AG20443 (cell line): Measurements from ENCODE around the gene CD74.
A peak's percentile ranks its signal among the peaks of the same experiment; 100 is the strongest.

Experiments used
- DNase-seq: peaks from one replicate; pipeline ENCODE4 v3.0.0; 2012; ENCODE audit warnings: low spot score, mixed read lengths

The CD74 gene

DNA sequence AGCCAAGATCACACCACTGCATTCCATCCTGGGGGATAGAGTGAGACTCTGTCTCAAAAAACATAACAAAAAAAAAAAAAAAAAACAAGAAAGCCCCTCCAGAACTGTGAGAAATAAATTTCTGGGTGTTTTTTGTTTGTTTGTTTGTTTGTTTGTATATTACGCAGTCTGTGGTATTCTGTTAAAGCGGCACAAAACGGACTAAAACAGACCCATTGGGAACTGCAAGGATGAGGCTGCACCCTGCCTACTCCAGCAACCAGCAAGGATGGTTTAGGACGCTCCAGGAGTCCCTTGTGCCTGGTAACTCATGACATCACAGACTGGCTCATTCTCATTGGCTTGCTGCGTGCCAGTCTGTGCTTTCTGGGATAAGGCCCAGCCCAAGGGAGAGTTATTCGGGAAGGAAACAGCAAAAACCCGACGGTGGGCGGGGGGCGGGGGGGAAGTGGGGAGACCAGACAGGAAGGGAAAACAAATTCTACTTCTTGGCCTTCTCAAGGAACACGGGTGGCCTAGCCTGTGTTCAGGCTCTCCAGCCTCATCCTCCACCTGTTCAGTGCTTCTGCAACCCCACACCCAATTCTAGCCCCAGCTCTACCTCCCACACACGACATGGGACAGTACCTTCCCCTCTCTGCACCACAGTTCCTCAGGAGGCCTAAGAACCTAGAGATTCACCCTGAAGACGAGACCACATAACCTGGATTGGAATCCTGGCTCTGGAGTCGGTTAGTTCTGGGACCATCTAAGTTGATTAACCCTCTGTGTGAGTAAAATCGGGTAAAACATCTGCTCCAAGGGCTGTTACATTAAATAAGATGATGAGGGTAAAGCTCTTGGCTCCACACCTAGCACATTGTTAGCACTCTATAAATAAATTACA, 2.8 kb downstream of the CD74 start:
- peak; percentile 97 for DNase-seq

GRCh38 chr5:150408231-150408943, 4.3 kb downstream of the CD74 start:
- no peak for DNase-seq

GRCh38 chr5:150407096-150407720, 5.5 kb downstream of the CD74 start:
- DNase-seq, result no peak

DNA sequence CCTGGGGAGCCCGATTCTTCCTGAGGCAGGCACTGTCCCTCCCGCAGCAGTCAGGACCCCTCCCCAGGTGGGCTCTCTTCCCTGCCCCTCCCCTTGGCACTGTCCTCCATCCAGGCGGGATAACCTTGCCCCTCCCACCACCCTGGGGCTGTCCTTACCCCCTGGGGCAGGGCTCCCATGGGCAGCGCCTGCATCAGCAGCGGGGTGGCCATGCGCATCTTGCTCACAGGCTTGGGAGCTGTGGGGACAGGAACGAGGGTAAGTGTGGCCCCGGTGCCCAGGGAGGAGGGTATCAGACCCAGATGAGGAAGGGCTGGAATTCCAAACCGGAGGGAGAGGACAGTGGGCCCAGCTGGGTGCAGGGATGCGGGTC, 6.0 kb downstream of the CD74 start:
- no peak for DNase-seq

DNA sequence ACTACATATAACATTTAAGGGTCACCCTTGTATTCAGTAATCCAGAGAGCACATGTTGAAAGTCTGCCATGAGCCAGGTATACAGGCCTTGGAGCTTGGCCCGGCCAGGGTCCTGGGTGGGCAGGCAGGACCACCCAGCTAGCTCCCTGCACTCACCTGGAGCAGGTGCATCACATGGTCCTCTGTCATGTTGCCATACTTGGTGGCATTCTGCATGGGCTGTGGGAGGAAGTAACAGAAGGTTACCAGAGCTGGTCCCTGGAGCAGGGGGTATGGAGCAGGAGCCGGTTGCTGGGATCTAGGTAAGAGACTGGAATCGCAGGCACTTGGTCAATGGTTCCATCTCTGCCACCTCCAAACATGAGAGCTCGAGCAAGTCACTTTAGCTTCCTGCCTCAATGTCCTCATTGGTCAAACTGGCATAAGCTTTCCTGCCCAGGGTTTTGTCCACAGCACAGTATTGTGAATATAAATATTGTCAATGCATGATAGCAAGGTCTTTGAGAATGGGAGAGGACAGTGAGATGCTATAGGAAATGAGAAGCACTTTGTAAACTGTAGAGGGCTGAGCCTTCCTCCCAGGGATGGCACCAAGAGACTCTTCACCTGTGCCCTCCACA, 6.5 kb downstream of the CD74 start:
- no peak for DNase-seq

GRCh38 chr5:150404941-150405816, 7.5 kb downstream of the CD74 start:
- no peak for DNase-seq

- no peak for DNase-seq
Observed at GRCh38 chr5:150404535-150404934, 8.2 kb downstream of the CD74 start.

GRCh38 chr5:150404121-150404520, 8.6 kb downstream of the CD74 start:
- DNase-seq, result no peak

DNA sequence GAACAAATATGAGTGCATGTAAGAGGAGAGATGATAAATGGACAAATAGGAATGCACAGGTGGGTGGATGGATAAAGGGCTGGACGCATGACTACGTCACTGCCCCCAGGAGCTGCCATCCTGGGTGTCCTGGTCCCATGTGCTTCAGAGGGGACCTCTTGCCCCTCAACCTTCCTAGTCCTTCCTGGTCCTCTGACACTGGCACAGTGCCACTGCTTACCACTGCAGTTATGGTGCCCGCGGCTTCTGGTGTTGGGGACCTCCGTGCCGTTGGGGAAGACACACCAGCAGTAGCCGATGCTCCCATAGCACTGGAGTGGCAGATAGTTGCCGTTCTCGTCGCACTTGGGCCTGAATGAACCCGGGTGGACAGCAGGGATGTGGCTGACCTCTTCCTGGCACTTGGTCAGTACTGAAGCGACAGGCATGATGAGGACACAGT, 9.8 kb downstream of the CD74 start:
- no peak for DNase-seq

DNA sequence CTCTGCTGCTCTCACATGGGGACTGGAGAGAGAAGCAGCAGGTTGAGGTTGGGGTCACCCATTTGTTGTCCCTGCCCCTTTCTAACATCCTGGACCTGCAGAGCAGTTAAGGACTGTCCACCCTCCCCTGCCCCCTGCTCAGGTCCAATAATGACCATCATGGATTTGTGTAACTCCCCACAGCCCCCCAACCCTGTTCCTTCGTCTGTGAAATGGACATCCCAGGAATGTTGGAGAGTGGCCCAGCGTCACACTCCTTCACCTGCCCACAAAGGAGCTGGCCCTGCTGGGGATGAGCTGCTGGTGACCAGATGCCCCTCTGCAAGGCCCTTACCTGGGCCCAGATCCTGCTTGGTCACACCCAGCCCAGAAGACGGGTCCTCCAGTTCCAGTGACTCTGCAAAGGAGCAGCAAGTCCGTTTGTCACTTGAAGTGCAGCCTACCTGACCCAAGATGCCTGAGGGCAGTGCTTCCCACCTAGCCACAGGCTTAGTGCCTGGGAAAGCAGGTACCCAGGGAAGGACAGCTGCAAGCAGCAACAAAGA, 10.4 kb downstream of the CD74 start:
- DNase-seq, result no peak

- DNase-seq, result no peak
Observed at GRCh38 chr5:150401376-150402228, 11.1 kb downstream of the CD74 start.

- DNase-seq, result no peak
Observed at GRCh38 chr5:150401076-150401375, 11.7 kb downstream of the CD74 start.

DNA sequence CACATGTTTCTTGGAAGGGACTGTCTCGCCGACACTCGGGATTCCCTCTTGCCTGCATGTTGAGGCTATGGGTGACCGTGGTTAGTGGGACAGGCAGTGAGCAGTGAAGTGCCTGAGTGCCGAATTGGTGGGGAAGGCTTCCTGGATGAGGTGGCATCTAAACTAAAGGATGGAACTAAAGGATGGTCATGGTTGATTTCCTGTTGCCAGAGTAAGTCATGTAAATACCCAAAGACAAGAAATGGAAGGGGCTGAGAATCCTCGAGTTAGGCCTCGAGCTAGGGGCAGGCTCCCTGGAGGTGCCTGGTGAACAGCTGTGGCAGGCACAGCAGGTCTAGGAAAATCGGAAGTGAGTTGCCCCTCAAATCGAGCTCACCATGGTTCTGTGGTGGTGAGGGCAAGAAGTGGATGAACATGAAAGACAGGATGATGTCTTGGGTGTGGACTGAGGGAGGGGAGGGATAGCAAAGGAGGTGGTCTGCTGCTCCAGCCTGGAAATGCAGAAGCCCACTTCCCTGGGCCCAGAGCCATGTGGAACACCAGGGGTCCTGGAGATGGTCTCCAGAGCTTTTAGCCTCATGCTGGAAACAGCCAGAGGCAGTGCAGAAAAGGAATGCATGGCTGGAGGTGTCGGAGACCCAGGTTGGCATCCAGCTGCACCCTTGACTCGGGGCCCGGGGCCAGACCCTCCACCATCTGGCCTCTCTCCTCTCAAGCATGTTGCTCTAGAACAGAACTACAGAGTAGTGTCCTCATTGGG, 12.2 kb downstream of the CD74 start:
- DNase-seq, result no peak

DNA sequence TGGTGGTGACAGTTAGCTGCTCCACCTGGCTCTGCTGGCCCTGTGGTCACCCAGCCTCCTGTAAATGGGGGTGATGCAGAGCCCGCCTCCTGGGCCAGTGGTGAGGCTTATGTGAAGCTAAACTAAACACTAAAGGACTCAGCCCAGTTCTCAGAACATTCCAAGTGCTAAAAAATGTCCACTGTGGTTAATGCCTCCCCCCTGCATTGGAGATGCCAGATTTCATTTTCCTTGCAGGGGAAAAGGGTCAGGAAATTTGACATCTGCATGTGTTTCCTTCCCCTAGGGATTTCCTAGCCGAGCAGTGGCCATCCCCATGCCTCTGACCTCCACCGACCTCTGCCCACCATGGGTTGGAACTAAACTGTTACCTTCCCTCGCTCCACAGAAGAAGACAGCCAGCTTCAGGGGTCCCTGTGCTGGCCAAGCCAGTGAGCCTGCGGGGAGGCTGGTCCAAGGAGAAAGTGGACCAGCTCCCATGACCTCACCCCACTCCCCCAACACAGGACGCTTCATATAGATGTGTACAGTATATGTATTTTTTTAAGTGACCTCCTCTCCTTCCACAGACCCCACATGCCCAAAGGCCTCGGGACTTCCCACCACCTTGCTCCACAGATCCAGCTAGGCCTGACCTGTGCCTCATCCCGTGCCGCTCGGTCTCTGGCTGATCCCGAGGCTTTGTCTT, 13.0 kb downstream of the CD74 start:
- DNase-seq, result peak; percentile 40

GRCh38 chr5:150398722-150399523, 13.8 kb downstream of the CD74 start:
- DNase-seq, result no peak

GRCh38 chr5:150397782-150398721, 14.7 kb downstream of the CD74 start:
- no peak for DNase-seq
